Breast epithelium (tissue), 4 donors: ENCODE results near the gene FAM89B. TPM values are rescaled to one million over a fixed set of nuclear protein-coding genes. Genes with fewer than 3 reads are reported as not detected.
A peak's percentile ranks its signal among the peaks of the same experiment; 100 is the strongest.

Experiments used
- DNase-seq, 2 donors: peaks; one replicate each; pipeline ENCODE4 v3.0.0-alpha.2; 2019; ENCODE audit warnings: low spot score in 2 of 2
- H3K27ac ChIP-seq, 2 donors: fragments of 200-600 bp; sonication (generic) in 1 of 2; one replicate each; pipeline ENCODE4 v1.5.1; 2016 to 2019; ENCODE audit warnings: mild to moderate bottlenecking in 1 of 2
- H3K27me3 ChIP-seq, 2 donors: fragments of 200-600 bp; sonication (generic) in 1 of 2; one replicate each; pipeline versions ENCODE4 v1.5.1 to v1.6.0; 2017 to 2019; ENCODE audit warnings: control low read depth in 1 of 2, mild to moderate bottlenecking in 1 of 2
- H3K36me3 ChIP-seq: fragments of 200-600 bp; one replicate; pipeline ENCODE4 v1.5.1; 2019
- H3K4me1 ChIP-seq, 2 donors: fragments of 200-600 bp; sonication (generic); one replicate each; pipeline ENCODE4 v1.5.1; 2016 to 2019; ENCODE audit warnings: control low read depth in 1 of 2
- H3K4me3 ChIP-seq, 3 donors: fragments of 200-600 bp; sonication (generic); 1 replicate in 2 of 3; 2 replicates in 1 of 3; pipeline ENCODE4 v1.5.1; 2016 to 2019; ENCODE audit warnings: mild to moderate bottlenecking in 3 of 3, moderate library complexity in 2 of 3
- H3K9me3 ChIP-seq, 2 donors: fragments of 200-600 bp; sonication (generic) in 1 of 2; one replicate each; pipeline ENCODE4 v1.5.1; 2016 to 2019; ENCODE audit warnings: control low read depth in 1 of 2
- CTCF ChIP-seq, 3 donors: fragments of 450-650 bp; IDR thresholded peaks; one replicate each; pipeline ENCODE4 v1.5.1; 2016 to 2017; ENCODE audit warnings: antibody characterized with exemption in 3 of 3, mild to moderate bottlenecking in 3 of 3, moderate library complexity in 3 of 3
- POLR2A ChIP-seq: fragments of 450-650 bp; IDR thresholded peaks from one replicate; pipeline ENCODE4 v1.6.1; 2016; ENCODE audit warnings: antibody characterized with exemption, mild to moderate bottlenecking, moderate library complexity
- POLR2AphosphoS5 ChIP-seq, 3 donors: sonication (generic); formaldehyde crosslinking; IDR thresholded peaks; one replicate each; pipeline ENCODE4 v1.6.1; 2017; ENCODE audit warnings: antibody characterized with exemption in 3 of 3
- intact Hi-C: fragments of 100-400 bp; cut with DNase I; formaldehyde crosslinking; loops from one replicate; pipeline ENCODE4 v1.15.1; 2023; ENCODE audit warnings: low total_unique reads
- total RNA-seq, 3 donors: library from RNA; depleted of rRNA; stranded (reverse); fragments of >200 nt; gene quantifications; one replicate each; pipeline ENCODE4 v1.1.0, GENCODE V29; 2016

FAM89B gene
- total RNA-seq, 3 donors from 2014 or later, result 37.4 to 51.4 (median 40.8) TPM

- intact Hi-C loops, result no loop called here
- TF ChIP-seq CTCF (IDR thresholded peaks at IDR 0.05), result no peak
- TF ChIP-seq POLR2AphosphoS5 (IDR thresholded peaks at IDR 0.05), result no peak
- no peak for TF ChIP-seq POLR2A
- no peak for DNase-seq
- Histone ChIP-seq H3K4me3 (no peak overlapping the region), H3K4me1 (peaks cover 6 to 12% of the 10 kb centered on the region in 2 donors), H3K27me3 (no peaks in the 10 kb centered on the region), H3K9me3 (no peaks in the 10 kb centered on the region), H3K36me3 (no peaks in the 10 kb centered on the region), H3K27ac (peak overlapping the region in 1 of 2 donors; percentile 97)
These were observed 34.0 kb upstream of the FAM89B start for GRCh38 chr11:65538232-65538914.

GRCh38 chr11:65538915-65539743 is 33.2 kb upstream of the FAM89B start:
- TF ChIP-seq POLR2AphosphoS5 (IDR thresholded peaks at IDR 0.05) (no peak), POLR2A (no peak), CTCF (IDR thresholded peaks at IDR 0.05) (no peak)
- Histone ChIP-seq H3K4me3 (peak overlapping the region in 2 of 3 donors; percentile 56 to 71), H3K4me1 (peaks cover 6 to 12% of the 10 kb centered on the region in 2 donors), H3K36me3 (no peaks in the 10 kb centered on the region), H3K27ac (peak overlapping the region; percentile 88 to 97), H3K27me3 (no peaks in the 10 kb centered on the region), H3K9me3 (no peaks in the 10 kb centered on the region)
- DNase-seq, result no peak
- intact Hi-C loops, result no loop called here

- TF ChIP-seq POLR2A, result no peak
- TF ChIP-seq POLR2AphosphoS5 (IDR thresholded peaks at IDR 0.05), result no peak
- TF ChIP-seq CTCF (IDR thresholded peaks at IDR 0.05), result no peak
- intact Hi-C loops, result loop anchor here (5.0 kb wide), 2 partner anchors 47 to 763 kb away; partner anchors contain the start of gene SF1
- peak in 1 of 2 donors; percentile 83 for DNase-seq
- peak overlapping the region; percentile 41 to 71 (median 56) for H3K4me3 ChIP-seq
- H3K27me3 ChIP-seq, result no peaks in the 10 kb centered on the region
- peaks cover 6 to 12% of the 10 kb centered on the region in 2 donors for H3K4me1 ChIP-seq
- H3K36me3 ChIP-seq, result no peaks in the 10 kb centered on the region
- H3K27ac ChIP-seq, result peak overlapping the region; percentile 88 to 97
- H3K9me3 ChIP-seq, result no peaks in the 10 kb centered on the region
These were observed 32.5 kb upstream of the FAM89B start for GRCh38 chr11:65539744-65540289.

GRCh38 chr11:65540290-65541092 is 31.8 kb upstream of the FAM89B start:
- peak; percentile 83 to 93 for DNase-seq
- Histone ChIP-seq H3K4me1 (peaks cover 6 to 12% of the 10 kb centered on the region in 2 donors), H3K36me3 (no peaks in the 10 kb centered on the region), H3K27me3 (no peaks in the 10 kb centered on the region), H3K9me3 (no peaks in the 10 kb centered on the region), H3K4me3 (peak overlapping the region; percentile 41 to 71 (median 56)), H3K27ac (peak overlapping the region; percentile 88 to 97)
- intact Hi-C loops, result loop anchor here (5.0 kb wide), 2 partner anchors 47 to 763 kb away; partner anchors contain the start of gene SF1
- no peak for TF ChIP-seq POLR2A
- TF ChIP-seq CTCF (IDR thresholded peaks at IDR 0.05), result peak; percentile 92 to 97 (median 96)
- peak; percentile 56 to 74 (median 57) for TF ChIP-seq POLR2AphosphoS5 (IDR thresholded peaks at IDR 0.05)
